CD4-positive, alpha-beta T cell treated with Interleukin-10 for 1 hour (primary cell): ENCODE results near the gene PLOD1.

Source experiments
- DNase-seq: peaks from one replicate; pipeline ENCODE4 v3.0.0-alpha.2; 2020

PLOD1 gene

GRCh38 chr1:11979851-11980675 lies 45.5 kb downstream of the PLOD1 start, which contains the start of gene MFN2:
MFN2 (plus strand) TSS chr1:11980444; CDS start chr1:11989169, 8,725 bp downstream.
- peak; percentile 93 for DNase-seq

- peak; percentile 24 for DNase-seq
Measured at GRCh38 chr1:11980676-11980972, 46.1 kb downstream of the PLOD1 start.

GRCh38 chr1:11981378-11982009 lies 47.0 kb downstream of the PLOD1 start:
- DNase-seq = no peak

- DNase-seq = peak; percentile 17
Measured at GRCh38 chr1:11982010-11982392, 47.5 kb downstream of the PLOD1 start.

GRCh38 chr1:11984121-11984520 lies 49.6 kb downstream of the PLOD1 start:
- no peak for DNase-seq

DNA sequence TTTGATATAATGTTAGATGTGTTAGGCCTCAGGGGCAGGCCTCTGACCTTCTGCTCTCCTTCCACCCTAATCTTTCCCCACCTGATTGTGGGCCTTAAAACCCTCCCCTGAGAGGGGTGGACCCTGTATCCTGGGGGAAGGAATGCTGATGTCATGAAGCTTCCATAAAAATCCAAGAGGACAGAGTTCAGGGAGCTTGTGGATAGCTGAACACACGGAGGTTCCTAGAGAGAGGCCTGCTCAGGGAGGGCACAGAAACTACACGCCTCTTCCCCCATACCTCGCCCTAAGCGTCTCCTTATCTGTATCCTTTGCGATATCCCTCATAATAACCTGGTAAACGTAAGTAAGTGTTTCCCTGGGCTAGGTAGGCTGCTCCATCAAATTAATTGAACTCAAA lies 50.1 kb downstream of the PLOD1 start:
- DNase-seq = no peak

DNA sequence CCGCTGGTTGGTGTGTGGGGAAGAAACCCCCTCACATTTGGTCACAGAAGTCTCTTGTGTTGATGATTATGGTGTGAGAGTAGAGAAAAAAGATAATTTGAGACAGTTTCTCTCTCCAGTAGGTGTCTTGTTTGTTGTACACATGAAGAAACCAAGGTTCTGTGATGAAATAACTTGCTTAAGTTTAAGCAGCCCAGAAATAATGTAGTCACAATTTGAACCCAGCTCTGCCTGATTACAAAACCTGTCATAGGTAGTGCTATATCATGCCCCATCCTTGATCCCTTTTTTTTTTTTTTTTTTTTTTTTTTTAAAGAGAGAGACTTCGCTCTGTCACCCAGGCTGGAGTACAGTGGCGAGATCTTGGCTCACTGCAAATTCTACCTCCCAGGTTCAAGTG lies 50.7 kb downstream of the PLOD1 start:
- no peak for DNase-seq

DNA sequence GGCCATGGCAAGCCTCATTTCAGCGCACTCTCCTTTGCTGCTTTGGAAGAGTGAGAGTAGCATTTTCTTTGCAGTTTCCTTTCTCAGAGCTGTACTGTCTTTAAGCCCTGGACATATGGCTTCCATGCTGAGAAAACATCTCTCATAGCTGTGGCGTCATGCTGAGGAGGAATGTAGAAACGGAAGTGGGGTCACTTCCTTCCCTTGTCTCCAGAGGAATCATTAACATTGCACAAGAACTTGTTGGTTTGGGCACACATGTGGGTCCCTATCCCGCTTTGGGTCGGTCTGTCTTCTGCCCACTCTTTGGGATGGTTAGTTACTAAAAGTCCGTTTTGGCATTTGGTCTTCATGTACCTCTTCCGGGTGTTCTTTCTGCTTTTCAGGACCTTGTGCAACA lies 51.3 kb downstream of the PLOD1 start:
- DNase-seq = no peak

DNA sequence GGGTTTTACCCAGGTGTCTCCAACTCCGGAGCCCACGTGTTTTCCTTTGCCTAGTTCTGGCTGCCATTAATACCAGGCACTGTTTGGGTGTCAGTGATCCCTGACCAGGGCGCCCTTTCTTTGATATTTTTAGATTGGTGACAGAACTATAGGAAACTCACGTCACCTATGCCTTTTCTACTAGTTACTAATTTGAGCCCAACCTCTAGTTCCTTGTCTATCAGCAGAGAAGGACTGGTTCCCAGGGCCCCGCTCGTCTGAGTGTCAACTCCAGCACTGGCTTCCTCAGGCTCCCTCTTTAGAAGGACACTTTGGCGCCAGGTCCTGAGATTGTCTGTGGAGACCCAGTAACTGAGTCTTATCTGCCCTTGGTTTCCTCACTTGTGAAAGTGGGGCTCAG lies 55.2 kb downstream of the PLOD1 start:
- DNase-seq = no peak

- DNase-seq = no peak
Measured at GRCh38 chr1:11990303-11991032, 56.0 kb downstream of the PLOD1 start.

DNA sequence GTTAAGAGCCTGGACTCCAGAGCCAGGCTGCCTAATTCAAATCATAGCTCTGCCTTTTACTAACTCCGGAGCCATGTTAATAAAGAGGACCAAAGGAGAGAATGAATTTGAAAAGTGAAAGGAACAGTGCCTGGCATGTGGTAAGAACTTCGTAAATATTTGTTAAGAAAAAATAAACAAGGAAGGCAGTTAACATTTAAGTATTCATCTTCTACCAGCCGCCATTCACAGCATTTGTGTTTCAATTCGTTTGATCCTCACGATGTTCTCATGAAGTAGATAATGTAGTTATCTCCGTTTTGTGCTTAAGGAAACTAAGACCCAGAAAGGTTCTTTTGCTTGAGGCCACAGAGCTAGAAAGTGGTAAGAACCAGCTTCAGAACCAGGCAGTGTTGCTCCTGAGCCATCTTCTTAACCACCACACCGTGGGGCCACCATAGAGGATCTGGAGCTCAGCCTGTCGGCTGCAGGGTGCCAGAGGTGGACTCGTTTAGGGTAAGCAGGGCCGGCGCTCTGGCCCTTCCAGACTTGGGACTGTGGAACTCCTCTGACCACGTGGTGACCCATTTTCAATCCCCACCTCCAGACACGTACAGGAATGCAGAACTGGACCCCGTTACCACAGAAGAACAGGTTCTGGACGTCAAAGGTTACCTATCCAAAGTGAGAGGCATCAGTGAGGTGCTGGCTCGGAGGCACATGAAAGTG lies 57.6 kb downstream of the PLOD1 start:
- DNase-seq = no peak

DNA sequence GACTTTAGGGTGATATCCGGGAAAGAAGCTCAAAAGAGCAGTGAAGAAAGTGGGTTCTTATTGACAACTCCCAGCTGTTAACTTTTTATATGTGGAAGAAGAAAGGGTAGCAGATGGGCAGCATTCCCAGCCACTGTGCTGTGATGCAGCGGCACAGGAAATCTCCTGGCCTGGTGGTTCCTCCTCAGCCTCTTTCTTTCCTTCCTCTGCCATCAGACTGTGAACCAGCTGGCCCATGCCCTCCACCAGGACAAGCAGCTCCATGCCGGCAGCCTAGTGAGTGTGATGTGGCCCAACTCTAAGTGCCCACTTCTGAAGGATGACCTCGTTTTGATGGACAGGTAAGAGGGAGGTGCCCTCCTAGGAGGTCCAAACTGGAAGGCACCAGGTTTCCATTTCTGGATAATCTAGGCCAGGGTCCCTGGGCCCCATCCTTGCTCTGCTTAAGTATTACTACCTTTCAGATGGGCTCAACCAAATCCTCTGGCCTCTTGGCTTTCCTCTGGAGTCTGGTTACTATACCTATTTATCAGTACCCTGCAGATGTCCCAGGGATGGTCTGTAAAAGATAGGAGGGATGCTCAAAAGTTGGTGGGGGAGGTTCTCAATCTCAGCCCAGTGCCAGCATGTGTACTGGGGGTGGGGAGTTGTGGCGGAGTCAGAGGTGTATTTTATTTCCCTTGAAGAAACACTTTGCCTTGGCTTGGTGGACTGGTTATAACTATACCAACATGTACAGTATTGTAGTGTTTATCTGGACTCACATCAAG lies 62.7 kb downstream of the PLOD1 start:
- DNase-seq = no peak

- DNase-seq = no peak
Measured at GRCh38 chr1:11998636-11999035, 64.1 kb downstream of the PLOD1 start.

DNA sequence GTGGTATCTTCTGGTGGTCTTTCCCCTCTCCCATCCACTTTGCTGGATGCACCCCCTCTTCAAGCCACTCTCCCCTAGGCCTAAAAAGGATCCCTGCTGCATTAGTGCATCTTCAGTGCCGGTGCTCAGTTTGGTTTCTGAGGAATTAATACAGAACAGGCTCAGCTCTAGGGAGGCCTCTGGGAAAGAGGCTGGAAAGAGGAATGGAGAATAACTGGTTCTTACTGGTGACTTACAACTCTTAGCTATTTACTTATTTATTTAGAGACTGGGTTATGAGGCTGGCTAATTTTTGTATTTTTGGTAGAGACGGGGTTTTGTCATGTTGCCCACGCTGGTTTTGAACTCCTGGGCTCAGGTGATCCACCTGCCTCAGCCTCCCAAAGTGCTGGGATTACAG lies 64.7 kb downstream of the PLOD1 start:
- DNase-seq = no peak

GRCh38 chr1:12001249-12001917 lies 66.9 kb downstream of the PLOD1 start:
- peak; percentile 41 for DNase-seq

GRCh38 chr1:12001996-12002493 lies 67.5 kb downstream of the PLOD1 start:
- no peak for DNase-seq

- DNase-seq = no peak
Measured at GRCh38 chr1:12003762-12004161, 69.2 kb downstream of the PLOD1 start.

GRCh38 chr1:12005488-12006166 lies 71.1 kb downstream of the PLOD1 start:
- DNase-seq = no peak

GRCh38 chr1:12006167-12006921 lies 71.8 kb downstream of the PLOD1 start:
- DNase-seq = no peak

DNA sequence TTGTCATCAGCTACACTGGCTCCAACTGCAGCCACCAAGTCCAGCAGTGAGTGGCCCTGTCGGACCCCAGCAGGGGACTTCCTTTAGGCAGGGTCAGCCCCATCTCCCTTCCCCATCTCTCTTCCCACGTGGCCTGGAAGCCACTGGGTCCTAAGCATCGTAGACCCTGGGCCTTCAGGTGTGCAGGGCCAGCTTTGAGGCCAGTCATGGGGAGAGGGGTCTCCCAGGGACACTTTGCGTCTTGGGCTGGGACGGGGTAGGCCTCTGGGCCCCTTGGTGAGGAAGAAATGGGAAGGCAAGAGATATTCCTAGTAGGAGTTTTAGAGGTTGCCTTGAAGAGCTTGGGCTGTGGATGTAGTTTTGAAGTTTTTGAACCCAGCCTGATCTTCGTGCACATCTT lies 72.7 kb downstream of the PLOD1 start:
- no peak for DNase-seq
